GM21619 (cell line): Measurements from ENCODE around the gene WDR5B.

Experiments used
- ATAC-seq: cut with Tn5 transposase; IDR thresholded peaks from one replicate; pipeline ENCODE4 v1.9.1; 2021; ENCODE audit not compliant: unreplicated experiment

Gene WDR5B

GRCh38 chr3:122374034-122374433, 41.8 kb downstream of the WDR5B start:
- no peak for ATAC-seq

GRCh38 chr3:122366379-122366749, 49.5 kb downstream of the WDR5B start:
- no peak for ATAC-seq

DNA sequence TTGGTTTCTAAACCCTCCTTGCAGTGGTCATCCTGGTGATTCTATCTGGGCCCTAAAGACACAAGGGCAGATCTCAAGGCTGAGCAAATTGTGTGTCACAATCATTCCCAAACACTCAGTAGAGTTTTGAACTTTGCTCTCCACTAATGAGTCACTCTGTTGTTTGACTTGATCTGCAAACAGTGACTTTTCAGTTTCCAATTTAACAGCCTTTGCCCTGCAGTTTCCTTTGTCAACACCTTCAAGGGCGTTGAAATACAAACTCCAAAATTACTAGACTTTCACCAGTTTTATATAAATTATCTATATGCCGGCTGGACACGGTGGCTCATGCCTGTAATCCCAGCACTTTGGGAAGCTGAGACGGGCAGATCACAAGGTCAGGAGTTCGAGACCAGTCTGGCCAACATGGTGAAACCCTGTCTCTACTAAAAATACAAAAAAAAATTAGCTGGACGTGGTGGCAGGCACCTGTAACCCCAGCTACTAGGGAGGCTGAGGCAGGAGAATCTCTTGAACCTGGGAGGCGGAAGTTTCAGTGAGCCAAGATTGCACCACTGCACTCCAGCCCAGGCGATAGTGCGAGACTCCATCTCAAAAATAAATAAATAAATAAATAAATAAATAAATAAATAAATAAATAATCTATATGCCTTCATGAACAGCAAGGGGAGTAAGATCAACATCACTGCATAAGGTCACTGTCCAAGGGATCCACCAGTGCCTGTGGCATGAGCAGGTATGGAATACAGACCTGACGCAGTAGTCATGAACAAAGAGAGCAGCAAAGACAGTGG, 50.1 kb downstream of the WDR5B start:
- ATAC-seq, result peak; percentile 75

- ATAC-seq, result peak; percentile 44
Observed at GRCh38 chr3:122365073-122365472, 50.8 kb downstream of the WDR5B start.

- ATAC-seq, result no peak
Observed at GRCh38 chr3:122364490-122364889, 51.4 kb downstream of the WDR5B start.
